ENCODE measurements around the gene PPFIBP1.

- TF ChIP-seq CTCF (IDR thresholded peaks at IDR 0.05) (no peak), POLR2A (IDR thresholded peaks at IDR 0.05) (no peak), POLR2AphosphoS5 (IDR thresholded peaks at IDR 0.05) (no peak), EP300 (IDR thresholded peaks at IDR 0.05) (no peak)
These were observed 40.7 kb downstream of the PPFIBP1 start for GRCh38 chr12:27564612-27565213.

All from stomach (tissue), 4 donors.